ENCODE measurements around the gene LCN1. TPM values are rescaled to one million over a fixed set of nuclear protein-coding genes. Genes with fewer than 3 reads are reported as not detected.

Gene LCN1
- polyA plus RNA-seq, 3 donors: not detected

DNA sequence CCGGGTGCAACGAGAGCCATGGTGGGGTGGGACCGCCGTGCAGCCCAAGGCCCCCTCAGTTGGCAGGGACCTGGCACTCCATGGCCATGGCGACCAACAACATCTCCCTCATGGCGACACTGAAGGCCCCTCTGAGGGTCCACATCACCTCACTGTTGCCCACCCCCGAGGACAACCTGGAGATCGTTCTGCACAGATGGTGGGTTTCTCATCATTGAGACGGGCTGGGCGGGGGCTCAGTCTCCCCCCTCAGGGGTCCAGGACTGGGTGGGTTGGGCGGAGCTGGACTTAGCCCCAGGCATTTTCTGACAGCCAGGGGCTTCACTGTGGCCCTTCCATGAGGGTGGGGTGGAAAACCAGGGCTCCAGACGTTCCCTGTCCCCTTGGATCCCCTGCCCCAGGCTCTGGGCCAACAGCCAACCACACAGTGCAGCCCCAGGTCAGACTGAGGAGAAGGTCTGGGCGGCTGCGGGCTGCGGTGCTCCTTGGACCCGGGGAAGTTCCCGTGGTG lies 41.0 kb downstream of the LCN1 start:
- Mint-ChIP-seq H3K36me3 (no peaks in the 10 kb centered on the region), H3K4me3 (no peak overlapping the region), H3K27ac (no peak overlapping the region), H3K27me3 (ENCODE audit: low read depth in 3 of 3) (peaks cover 1 to 10% (median 8%) of the 10 kb centered on the region in 3 donors), H3K9me3 (peaks cover 0 to 9% (median 2%) of the 10 kb centered on the region in 7 donors), H3K4me1 (no peaks in the 10 kb centered on the region)
- no peaks in the 10 kb centered on the region for H3K4me1 ChIP-seq (ENCODE audit: control insufficient read depth in 1 of 2, insufficient read depth in 2 of 2, low read length in 2 of 2)
- H3K27me3 ChIP-seq (ENCODE audit: control insufficient read depth in 2 of 2, insufficient read depth in 2 of 2, low read length in 2 of 2): no peaks in the 10 kb centered on the region
- no peaks in the 10 kb centered on the region for H4K20me1 ChIP-seq (ENCODE audit: insufficient read depth, low read length)
- intact Hi-C loops (cut with micrococcal nuclease): no loop called here
- H2AFZ ChIP-seq (ENCODE audit: insufficient read depth, low read depth, low read length, poor library complexity, severe bottlenecking): no peak overlapping the region
- no peak overlapping the region for H3K9ac ChIP-seq (ENCODE audit: insufficient read depth, low read length, poor library complexity, severe bottlenecking)
- no peaks in the 10 kb centered on the region for H3K36me3 ChIP-seq (replicated peaks in 1 of 2; ENCODE audit: control insufficient read depth in 1 of 2, insufficient read depth in 2 of 2, low read length in 2 of 2)
- H3K4me2 ChIP-seq (replicated peaks; ENCODE audit: extremely low read depth, low read length, poor library complexity, severe bottlenecking): no peak overlapping the region
- 96% methylated on average over 9 of the region's 17 CpGs for WGBS (ENCODE audit: insufficient coverage)
- H3K9me3 ChIP-seq (replicated peaks in 1 of 2; ENCODE audit: control insufficient read depth in 1 of 2, insufficient read depth in 1 of 2, low read length in 2 of 2): no peaks in the 10 kb centered on the region
- TF ChIP-seq CTCF (IDR thresholded peaks at IDR 0.05): no peak
- H3K27ac ChIP-seq (ENCODE audit: low read depth in 1 of 2, low read length in 2 of 2): no peak overlapping the region
- no peaks in the 10 kb centered on the region for H3K79me2 ChIP-seq (ENCODE audit: insufficient read depth, low read length)
- DNase-seq: no peak
- H3K4me3 ChIP-seq (replicated peaks in 1 of 3; ENCODE audit: low read depth in 2 of 3, low read length in 3 of 3): no peak overlapping the region

GRCh38 chr9:135563039-135563476 lies 41.8 kb downstream of the LCN1 start:
- Mint-ChIP-seq H3K9me3 (peaks cover 0 to 9% (median 2%) of the 10 kb centered on the region in 7 donors), H3K27ac (no peak overlapping the region), H3K4me3 (no peak overlapping the region), H3K4me1 (no peaks in the 10 kb centered on the region), H3K36me3 (no peaks in the 10 kb centered on the region), H3K27me3 (ENCODE audit: low read depth in 3 of 3) (peaks cover 1 to 10% (median 8%) of the 10 kb centered on the region in 3 donors)
- Histone ChIP-seq H3K4me1 (ENCODE audit: control insufficient read depth in 1 of 2, insufficient read depth in 2 of 2, low read length in 2 of 2) (no peaks in the 10 kb centered on the region), H3K4me2 (replicated peaks; ENCODE audit: extremely low read depth, low read length, poor library complexity, severe bottlenecking) (no peak overlapping the region), H3K9me3 (replicated peaks in 1 of 2; ENCODE audit: control insufficient read depth in 1 of 2, insufficient read depth in 1 of 2, low read length in 2 of 2) (no peaks in the 10 kb centered on the region), H3K27me3 (ENCODE audit: control insufficient read depth in 2 of 2, insufficient read depth in 2 of 2, low read length in 2 of 2) (no peaks in the 10 kb centered on the region), H4K20me1 (ENCODE audit: insufficient read depth, low read length) (no peaks in the 10 kb centered on the region), H2AFZ (ENCODE audit: insufficient read depth, low read depth, low read length, poor library complexity, severe bottlenecking) (no peak overlapping the region), H3K4me3 (replicated peaks in 1 of 3; ENCODE audit: low read depth in 2 of 3, low read length in 3 of 3) (no peak overlapping the region), H3K9ac (ENCODE audit: insufficient read depth, low read length, poor library complexity, severe bottlenecking) (no peak overlapping the region), H3K27ac (ENCODE audit: low read depth in 1 of 2, low read length in 2 of 2) (no peak overlapping the region), H3K79me2 (ENCODE audit: insufficient read depth, low read length) (no peaks in the 10 kb centered on the region), H3K36me3 (replicated peaks in 1 of 2; ENCODE audit: control insufficient read depth in 1 of 2, insufficient read depth in 2 of 2, low read length in 2 of 2) (no peaks in the 10 kb centered on the region)
- DNase-seq: no peak
- 100% methylated on average over 1 of the region's 1 CpG for WGBS (ENCODE audit: insufficient coverage)
- TF ChIP-seq CTCF (IDR thresholded peaks at IDR 0.05): no peak
- intact Hi-C loops (cut with micrococcal nuclease): no loop called here

All from CD14-positive monocyte (primary cell).